ENCODE results near the gene LYRM4.

The LYRM4 gene

GRCh38 chr6:5286780-5287179, 26.0 kb upstream of the LYRM4 start:
- Histone ChIP-seq H3K4me1 (ENCODE audit: control insufficient read depth in 1 of 2, insufficient read depth in 2 of 2, low read length in 2 of 2) (peaks cover 2 to 4% of the 10 kb centered on the region in 2 experiments), H2AK5ac (ENCODE audit: low read length) (no peak overlapping the region), H3K9ac (ENCODE audit: low read length) (no peak overlapping the region), H2BK5ac (ENCODE audit: low read depth, low read length, poor library complexity) (no peak overlapping the region), H3K79me1 (ENCODE audit: low read length) (no peaks in the 10 kb centered on the region), H3K36me3 (ENCODE audit: control insufficient read depth in 1 of 2, insufficient read depth in 2 of 2, low read length in 2 of 2) (no peaks in the 10 kb centered on the region), H3K23ac (ENCODE audit: low read length) (no peak overlapping the region), H3K4me2 (ENCODE audit: low read length) (no peak overlapping the region), H3K27me3 (ENCODE audit: insufficient read depth, low read length) (no peaks in the 10 kb centered on the region), H3K4ac (ENCODE audit: low read depth, low read length) (no peak overlapping the region), H3K9me3 (ENCODE audit: insufficient read depth, low read depth, low read length) (no peaks in the 10 kb centered on the region), H3K27ac (ENCODE audit: low read depth, low read length) (no peak overlapping the region), H4K91ac (ENCODE audit: low read depth, low read length) (no peak overlapping the region), H2BK120ac (ENCODE audit: insufficient read depth, low read length, poor library complexity) (no peak overlapping the region), H3K14ac (ENCODE audit: low read length) (no peak overlapping the region), H3K79me2 (ENCODE audit: control insufficient read depth, insufficient read depth, low read length, poor library complexity) (no peaks in the 10 kb centered on the region), H2AFZ (ENCODE audit: insufficient read depth, low read length, poor library complexity) (no peak overlapping the region), H4K12ac (ENCODE audit: low read depth, low read length) (no peak overlapping the region), H2BK12ac (ENCODE audit: low read length) (no peak overlapping the region), H4K8ac (ENCODE audit: low read depth, low read length) (no peak overlapping the region), H3K4me3 (ENCODE audit: low read depth, low read length) (no peak overlapping the region), H3K18ac (ENCODE audit: low read length) (no peak overlapping the region)
- DNase-seq: no peak
- no CpG with 5 or more reads among the region's 7 CpGs for WGBS (ENCODE audit: extremely low coverage, insufficient coverage, insufficient read length)

DNA sequence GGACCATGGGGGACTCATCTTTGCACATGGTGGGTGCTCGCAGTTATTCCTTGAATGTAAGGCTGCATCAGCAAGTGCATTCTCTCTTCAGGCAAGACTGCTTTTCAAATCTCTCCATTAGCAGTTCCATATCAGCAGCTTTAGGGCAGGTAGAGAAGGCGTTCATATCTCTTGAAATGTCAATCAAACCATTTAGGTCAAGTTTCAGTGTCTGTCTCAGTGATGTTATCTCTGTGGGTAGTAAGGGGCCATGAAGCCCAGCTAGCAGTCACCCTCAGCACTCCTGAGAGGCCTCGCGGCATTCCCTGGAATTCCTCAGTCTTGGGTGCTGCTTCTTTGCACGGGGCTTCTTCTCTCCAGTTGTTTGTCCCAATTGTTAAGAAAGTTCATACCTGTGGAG, 24.8 kb upstream of the LYRM4 start:
- Histone ChIP-seq H4K12ac (ENCODE audit: low read depth, low read length) (no peak overlapping the region), H2AK5ac (ENCODE audit: low read length) (no peak overlapping the region), H3K23ac (ENCODE audit: low read length) (no peak overlapping the region), H3K9ac (ENCODE audit: low read length) (no peak overlapping the region), H3K18ac (ENCODE audit: low read length) (no peak overlapping the region), H2BK5ac (ENCODE audit: low read depth, low read length, poor library complexity) (no peak overlapping the region), H3K27ac (ENCODE audit: low read depth, low read length) (no peak overlapping the region), H4K8ac (ENCODE audit: low read depth, low read length) (no peak overlapping the region), H3K79me1 (ENCODE audit: low read length) (no peaks in the 10 kb centered on the region), H4K91ac (ENCODE audit: low read depth, low read length) (no peak overlapping the region), H3K36me3 (ENCODE audit: control insufficient read depth in 1 of 2, insufficient read depth in 2 of 2, low read length in 2 of 2) (no peaks in the 10 kb centered on the region), H3K4ac (ENCODE audit: low read depth, low read length) (no peak overlapping the region), H3K4me3 (ENCODE audit: low read depth, low read length) (no peak overlapping the region), H2BK12ac (ENCODE audit: low read length) (no peak overlapping the region), H2AFZ (ENCODE audit: insufficient read depth, low read length, poor library complexity) (no peak overlapping the region), H3K79me2 (ENCODE audit: control insufficient read depth, insufficient read depth, low read length, poor library complexity) (no peaks in the 10 kb centered on the region), H3K4me1 (ENCODE audit: control insufficient read depth in 1 of 2, insufficient read depth in 2 of 2, low read length in 2 of 2) (peaks cover 2 to 4% of the 10 kb centered on the region in 2 experiments), H2BK120ac (ENCODE audit: insufficient read depth, low read length, poor library complexity) (no peak overlapping the region), H3K9me3 (ENCODE audit: insufficient read depth, low read depth, low read length) (no peaks in the 10 kb centered on the region), H3K27me3 (ENCODE audit: insufficient read depth, low read length) (no peaks in the 10 kb centered on the region), H3K14ac (ENCODE audit: low read length) (no peak overlapping the region), H3K4me2 (ENCODE audit: low read length) (no peak overlapping the region)
- DNase-seq: no peak
- WGBS (ENCODE audit: extremely low coverage, insufficient coverage, insufficient read length): no CpG with 5 or more reads among the region's 5 CpGs

DNA sequence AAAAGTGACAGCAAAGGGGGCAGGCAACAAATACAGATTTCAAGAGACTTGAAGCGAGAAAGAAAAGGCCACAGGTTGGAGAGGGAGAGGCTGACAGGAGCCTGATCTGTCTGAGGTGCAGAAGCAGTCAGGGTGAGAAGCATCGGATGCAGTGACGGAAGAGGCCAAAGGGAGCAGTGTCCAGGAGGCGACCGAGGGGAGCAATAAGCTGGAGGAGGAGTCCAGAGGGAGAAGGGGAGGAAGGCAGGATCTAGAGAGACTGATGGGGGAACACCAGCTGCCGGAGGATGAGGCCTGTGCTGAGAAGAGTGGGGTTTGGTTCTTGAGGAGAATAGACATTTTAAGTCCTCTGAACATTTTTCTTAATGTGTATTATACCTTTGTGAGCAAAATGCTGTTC, 24.3 kb upstream of the LYRM4 start:
- Histone ChIP-seq H3K9me3 (ENCODE audit: insufficient read depth, low read depth, low read length) (no peaks in the 10 kb centered on the region), H3K27me3 (ENCODE audit: insufficient read depth, low read length) (no peaks in the 10 kb centered on the region), H2BK12ac (ENCODE audit: low read length) (no peak overlapping the region), H4K91ac (ENCODE audit: low read depth, low read length) (no peak overlapping the region), H4K8ac (ENCODE audit: low read depth, low read length) (no peak overlapping the region), H2AFZ (ENCODE audit: insufficient read depth, low read length, poor library complexity) (no peak overlapping the region), H3K79me1 (ENCODE audit: low read length) (no peaks in the 10 kb centered on the region), H3K9ac (ENCODE audit: low read length) (no peak overlapping the region), H3K4ac (ENCODE audit: low read depth, low read length) (no peak overlapping the region), H3K4me2 (ENCODE audit: low read length) (no peak overlapping the region), H2BK120ac (ENCODE audit: insufficient read depth, low read length, poor library complexity) (no peak overlapping the region), H4K12ac (ENCODE audit: low read depth, low read length) (no peak overlapping the region), H3K79me2 (ENCODE audit: control insufficient read depth, insufficient read depth, low read length, poor library complexity) (no peaks in the 10 kb centered on the region), H2AK5ac (ENCODE audit: low read length) (no peak overlapping the region), H3K36me3 (ENCODE audit: control insufficient read depth in 1 of 2, insufficient read depth in 2 of 2, low read length in 2 of 2) (no peaks in the 10 kb centered on the region), H2BK5ac (ENCODE audit: low read depth, low read length, poor library complexity) (no peak overlapping the region), H3K18ac (ENCODE audit: low read length) (no peak overlapping the region), H3K23ac (ENCODE audit: low read length) (no peak overlapping the region), H3K4me1 (ENCODE audit: control insufficient read depth in 1 of 2, insufficient read depth in 2 of 2, low read length in 2 of 2) (peaks cover 2 to 4% of the 10 kb centered on the region in 2 experiments), H3K14ac (ENCODE audit: low read length) (no peak overlapping the region), H3K4me3 (ENCODE audit: low read depth, low read length) (no peak overlapping the region), H3K27ac (ENCODE audit: low read depth, low read length) (no peak overlapping the region)
- no peak for DNase-seq
- no CpG with 5 or more reads among the region's 6 CpGs for WGBS (ENCODE audit: extremely low coverage, insufficient coverage, insufficient read length)

GRCh38 chr6:5282191-5282623, 21.5 kb upstream of the LYRM4 start:
- DNase-seq: no peak
- Histone ChIP-seq H4K12ac (ENCODE audit: low read depth, low read length) (no peak overlapping the region), H3K14ac (ENCODE audit: low read length) (no peak overlapping the region), H3K4me1 (ENCODE audit: control insufficient read depth in 1 of 2, insufficient read depth in 2 of 2, low read length in 2 of 2) (peaks cover 0 to 4% of the 10 kb centered on the region in 2 experiments), H3K79me1 (ENCODE audit: low read length) (no peaks in the 10 kb centered on the region), H3K4me3 (ENCODE audit: low read depth, low read length) (no peak overlapping the region), H3K9me3 (ENCODE audit: insufficient read depth, low read depth, low read length) (no peaks in the 10 kb centered on the region), H3K27me3 (ENCODE audit: insufficient read depth, low read length) (no peaks in the 10 kb centered on the region), H2BK12ac (ENCODE audit: low read length) (no peak overlapping the region), H3K18ac (ENCODE audit: low read length) (no peak overlapping the region), H2BK5ac (ENCODE audit: low read depth, low read length, poor library complexity) (no peak overlapping the region), H3K79me2 (ENCODE audit: control insufficient read depth, insufficient read depth, low read length, poor library complexity) (no peaks in the 10 kb centered on the region), H3K4me2 (ENCODE audit: low read length) (no peak overlapping the region), H2AFZ (ENCODE audit: insufficient read depth, low read length, poor library complexity) (no peak overlapping the region), H3K4ac (ENCODE audit: low read depth, low read length) (no peak overlapping the region), H3K36me3 (ENCODE audit: control insufficient read depth in 1 of 2, insufficient read depth in 2 of 2, low read length in 2 of 2) (no peaks in the 10 kb centered on the region), H2BK120ac (ENCODE audit: insufficient read depth, low read length, poor library complexity) (no peak overlapping the region), H4K91ac (ENCODE audit: low read depth, low read length) (no peak overlapping the region), H3K27ac (ENCODE audit: low read depth, low read length) (no peak overlapping the region), H2AK5ac (ENCODE audit: low read length) (no peak overlapping the region), H4K8ac (ENCODE audit: low read depth, low read length) (no peak overlapping the region), H3K9ac (ENCODE audit: low read length) (no peak overlapping the region), H3K23ac (ENCODE audit: low read length) (no peak overlapping the region)
- no CpG with 5 or more reads among the region's 9 CpGs for WGBS (ENCODE audit: extremely low coverage, insufficient coverage, insufficient read length)

Data from trophoblast cell (in vitro differentiated cells and primary cell).